ENCODE results near the gene CADM3.

CADM3 gene

GRCh38 chr1:159229260-159229885, 58.0 kb downstream of the CADM3 start:
- H3K27me3 ChIP-seq (ENCODE audit: control insufficient read depth, low read length): no peaks in the 10 kb centered on the region
- H3K4me3 ChIP-seq (ENCODE audit: low read length): no peak overlapping the region
- no peak overlapping the region for H3K4me2 ChIP-seq (ENCODE audit: low read length)
- no peaks in the 10 kb centered on the region for H3K4me1 ChIP-seq (ENCODE audit: control insufficient read depth, low read length)
- no peaks in the 10 kb centered on the region for H3K9me3 ChIP-seq (ENCODE audit: control insufficient read depth, insufficient read depth, low read length)
- H3F3A ChIP-seq (ENCODE audit: control insufficient read depth, insufficient read depth): no peaks in the 10 kb centered on the region
- H3K27ac ChIP-seq (ENCODE audit: low read depth, low read length): no peak overlapping the region
- no peaks in the 10 kb centered on the region for H4K20me1 ChIP-seq (ENCODE audit: control insufficient read depth, insufficient read depth, low read depth, low read length)
- no peaks in the 10 kb centered on the region for H3K9me2 ChIP-seq (replicated peaks; ENCODE audit: control insufficient read depth, low read length)
- H3K36me3 ChIP-seq (ENCODE audit: control insufficient read depth, low read length): no peaks in the 10 kb centered on the region
- H3K79me2 ChIP-seq (ENCODE audit: control insufficient read depth, low read length): no peaks in the 10 kb centered on the region
- TF ChIP-seq CTCF (IDR thresholded peaks at IDR 0.05; ENCODE audit: low read depth, low read length, poor library complexity, severe bottlenecking): no peak
- no peak for TF ChIP-seq EZH2phosphoT487 (IDR thresholded peaks at IDR 0.05; ENCODE audit: borderline replicate concordance, low read length)

DNA sequence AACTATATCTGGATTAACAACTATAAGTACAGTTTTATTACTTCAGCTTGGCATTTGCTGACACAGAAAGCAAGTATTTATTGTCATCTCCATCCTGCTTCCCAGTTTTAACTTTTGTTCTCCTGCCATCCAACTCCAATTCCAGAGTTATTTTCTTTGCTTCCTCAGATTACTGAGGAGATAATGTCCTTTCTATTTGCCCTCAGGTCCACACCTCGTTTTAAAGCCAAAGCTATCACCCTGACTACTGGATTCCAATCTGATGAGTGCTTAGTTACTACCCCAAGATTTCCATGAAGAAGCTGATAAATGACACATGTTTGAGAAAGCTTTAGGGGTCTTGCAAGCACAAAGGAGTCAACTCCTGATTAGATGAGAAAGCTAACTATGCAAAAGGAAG, 58.5 kb downstream of the CADM3 start:
- Histone ChIP-seq H3K4me1 (ENCODE audit: control insufficient read depth, low read length) (no peaks in the 10 kb centered on the region), H4K20me1 (ENCODE audit: control insufficient read depth, insufficient read depth, low read depth, low read length) (no peaks in the 10 kb centered on the region), H3K27ac (ENCODE audit: low read depth, low read length) (no peak overlapping the region), H3K36me3 (ENCODE audit: control insufficient read depth, low read length) (no peaks in the 10 kb centered on the region), H3K27me3 (ENCODE audit: control insufficient read depth, low read length) (no peaks in the 10 kb centered on the region), H3F3A (ENCODE audit: control insufficient read depth, insufficient read depth) (no peaks in the 10 kb centered on the region), H3K4me2 (ENCODE audit: low read length) (no peak overlapping the region), H3K79me2 (ENCODE audit: control insufficient read depth, low read length) (no peaks in the 10 kb centered on the region), H3K9me2 (replicated peaks; ENCODE audit: control insufficient read depth, low read length) (no peaks in the 10 kb centered on the region), H3K4me3 (ENCODE audit: low read length) (no peak overlapping the region), H3K9me3 (ENCODE audit: control insufficient read depth, insufficient read depth, low read length) (no peaks in the 10 kb centered on the region)
- TF ChIP-seq CTCF (IDR thresholded peaks at IDR 0.05; ENCODE audit: low read depth, low read length, poor library complexity, severe bottlenecking) (no peak), EZH2phosphoT487 (IDR thresholded peaks at IDR 0.05; ENCODE audit: borderline replicate concordance, low read length) (no peak)

DNA sequence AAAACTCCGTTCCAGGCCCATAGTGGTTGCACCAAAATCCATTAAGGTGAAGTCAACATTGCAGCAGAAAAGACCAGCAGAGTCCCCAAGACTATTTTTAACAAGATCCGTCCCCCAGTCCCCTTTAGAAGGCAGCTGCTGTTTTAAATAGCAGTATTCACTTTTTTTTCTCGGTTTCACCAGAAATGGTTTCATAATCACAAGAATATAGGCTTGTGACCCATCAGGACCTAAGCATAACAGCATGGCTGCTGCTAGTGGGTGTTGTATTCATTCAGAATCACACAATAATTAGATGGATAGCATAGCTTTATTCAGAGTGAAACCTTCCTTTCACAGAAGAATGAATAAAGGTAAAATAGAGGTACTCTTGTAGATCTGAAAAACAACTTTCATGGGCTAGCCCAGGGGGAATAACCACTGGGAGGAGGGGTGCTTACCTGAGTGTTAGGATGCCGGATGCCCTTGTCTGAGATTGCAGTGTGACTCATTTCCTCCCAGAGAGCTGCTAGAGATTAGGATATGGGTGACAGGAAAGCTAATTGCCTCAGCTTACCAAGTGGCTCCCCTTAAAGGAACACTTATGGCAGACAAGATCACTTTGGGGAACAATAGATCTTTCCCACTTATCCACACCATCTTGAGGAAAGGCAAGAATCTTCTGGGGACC, 68.3 kb downstream of the CADM3 start:
- no peak overlapping the region for H3K4me2 ChIP-seq (ENCODE audit: low read length)
- TF ChIP-seq EZH2phosphoT487 (IDR thresholded peaks at IDR 0.05; ENCODE audit: borderline replicate concordance, low read length): no peak
- TF ChIP-seq CTCF (IDR thresholded peaks at IDR 0.05; ENCODE audit: low read depth, low read length, poor library complexity, severe bottlenecking): no peak
- H3K4me1 ChIP-seq (ENCODE audit: control insufficient read depth, low read length): no peaks in the 10 kb centered on the region
- no peaks in the 10 kb centered on the region for H3K36me3 ChIP-seq (ENCODE audit: control insufficient read depth, low read length)
- no peaks in the 10 kb centered on the region for H3K9me2 ChIP-seq (replicated peaks; ENCODE audit: control insufficient read depth, low read length)
- no peak overlapping the region for H3K27ac ChIP-seq (ENCODE audit: low read depth, low read length)
- no peaks in the 10 kb centered on the region for H3K27me3 ChIP-seq (ENCODE audit: control insufficient read depth, low read length)
- no peaks in the 10 kb centered on the region for H4K20me1 ChIP-seq (ENCODE audit: control insufficient read depth, insufficient read depth, low read depth, low read length)
- no peaks in the 10 kb centered on the region for H3F3A ChIP-seq (ENCODE audit: control insufficient read depth, insufficient read depth)
- H3K79me2 ChIP-seq (ENCODE audit: control insufficient read depth, low read length): no peaks in the 10 kb centered on the region
- no peaks in the 10 kb centered on the region for H3K9me3 ChIP-seq (ENCODE audit: control insufficient read depth, insufficient read depth, low read length)
- no peak overlapping the region for H3K4me3 ChIP-seq (ENCODE audit: low read length)

Measured in DOHH2 (cell line).